ENCODE data around the gene RASSF5. TPM values are rescaled to one million over a fixed set of nuclear protein-coding genes. Genes with fewer than 3 reads are reported as not detected.

RASSF5 gene
- total and polyA plus RNA-seq, 9 of the 15 experiments (the other 6 are each of a cell fraction or from before 2014, with no cell fraction given): 6.1 to 41.0 (median 25.2) TPM

- ChIA-PET POLR2A (interaction anchor here (0.8 to 1.3 kb wide), 6 partner anchors 12 to 116 kb away, joined by 3 to 6 read pairs (median 4); no protein-coding TSS in a partner anchor), CTCF (ENCODE audit: low intra/inter-chr PET ratio) (interaction anchor here (0.8 kb wide), 1 partner anchor 330 kb away, joined by 3 read pairs; no protein-coding TSS in a partner anchor)
- no peak overlapping the region for H3K4me3 ChIP-seq
- H4K20me1 ChIP-seq (replicated peaks; ENCODE audit: control insufficient read depth, insufficient read depth, low read length): no peaks in the 10 kb centered on the region; the same call in 1 of the 2 replicates
- H3K4me1 ChIP-seq (replicated peaks in 1 of 2; ENCODE audit: control insufficient read depth in 2 of 2, insufficient read depth in 2 of 2, low read length in 2 of 2): peaks cover 16 to 42% of the 10 kb centered on the region in 2 experiments
- DNase-seq (ENCODE audit: extremely low read depth in 1 of 4, low spot score in 3 of 4) (no peak), FAIRE-seq (no peak), ATAC-seq (no peak)
- BruUV-seq (replicated peaks): no TSS peak
- H3K79me2 ChIP-seq (ENCODE audit: control insufficient read depth, insufficient read depth, low read length): peaks cover 34% of the 10 kb centered on the region
- H3K27ac ChIP-seq (ENCODE audit: extremely low read depth, low read depth, low read length): peak overlapping the region; percentile 5; the same call in 1 of the 3 replicates
- no peaks in the 10 kb centered on the region for H3K9me1 ChIP-seq (ENCODE audit: control insufficient read depth, insufficient read depth, low read length)
- WGBS (ENCODE audit: insufficient coverage, low coverage, missing lambda C conversion rate): 80% methylated on average over 8 of the region's 8 CpGs
- TF ChIP-seq ARNT (IDR thresholded peaks at IDR 0.05) (no peak), MAX (CRISPR knock-in tag; IDR thresholded peaks at IDR 0.05) (0 out of 2 replicates have a peak, but pooled peaks have one; percentile 22), ARID4B (CRISPR knock-in tag; IDR thresholded peaks at IDR 0.05) (peak; percentile 46; the same call in 1 of the 2 replicates), TEAD4 (IDR thresholded peaks at IDR 0.05; ENCODE audit: low read length) (no peak), TEAD4 (CRISPR knock-in tag; IDR thresholded peaks at IDR 0.05; ENCODE audit: borderline replicate concordance) (peak; percentile 56; the same call in 1 of the 2 replicates), BHLHE40 (IDR thresholded peaks at IDR 0.05; ENCODE audit: low read length) (no peak), SNIP1 (IDR thresholded peaks at IDR 0.05; ENCODE audit: low read depth) (no peak), LARP7 (IDR thresholded peaks at IDR 0.05) (no peak), IRF9 (tag; IDR thresholded peaks at IDR 0.05) (no peak), ATF3 (IDR thresholded peaks at IDR 0.05) (no peak), ATF3 (CRISPR knock-in tag; conservative IDR thresholded peaks at IDR 0.05) (no peak), ZKSCAN8 (CRISPR knock-in tag; IDR thresholded peaks at IDR 0.05) (no peak), ZBTB1 (CRISPR knock-in tag; IDR thresholded peaks at IDR 0.05; ENCODE audit: borderline replicate concordance, low read depth) (no peak)
- H2AFZ ChIP-seq (ENCODE audit: low read depth, low read length): no peak overlapping the region
- H3K36me3 ChIP-seq (ENCODE audit: control insufficient read depth, insufficient read depth, low read length): peaks cover 45% of the 10 kb centered on the region
- peak overlapping the region in 1 of 2 experiments; percentile 5; a peak in 1 of 4 replicates for H3K9ac ChIP-seq (ENCODE audit: insufficient read depth in 1 of 2, low read depth in 2 of 2, low read length in 2 of 2)
- intact Hi-C loops (cut with micrococcal nuclease): no loop called here
- no peak overlapping the region for H3K4me2 ChIP-seq (ENCODE audit: insufficient read depth, low read length)
- no peaks in the 10 kb centered on the region for H3K27me3 ChIP-seq (ENCODE audit: control insufficient read depth in 2 of 2, insufficient read depth in 2 of 2, low read length in 2 of 2)
- in situ Hi-C loops (cut with MboI): loop anchor here (5.0 to 25.0 kb wide), 3 partner anchors 33 to 418 kb away; no protein-coding TSS in a partner anchor
- no peaks in the 10 kb centered on the region for H3K9me3 ChIP-seq (replicated peaks; ENCODE audit: control insufficient read depth, insufficient read depth, low read depth, low read length)
Observed at GRCh38 chr1:206580438-206581113, 73.2 kb downstream of the RASSF5 start.

Measured in K562 (cell line).